Duodenal mucosa (tissue), 2 donors: Measurements from ENCODE around the gene EPHA6.

ENCODE experiments used
- H3K27ac ChIP-seq: one replicate; pipeline ENCODE4 v1.7.0; 2013; ENCODE audit warnings: low read depth, low read length
- H3K27me3 ChIP-seq, 2 donors: one replicate each; pipeline ENCODE4 v1.7.0; 2013; ENCODE audit warnings: low read length in 2 of 2, control low read depth in 1 of 2; ENCODE audit not compliant: insufficient read depth in 2 of 2, control insufficient read depth in 1 of 2
- H3K36me3 ChIP-seq, 2 donors: one replicate each; pipeline ENCODE4 v1.7.0; 2013; ENCODE audit warnings: low read length in 2 of 2, control low read depth in 1 of 2; ENCODE audit not compliant: insufficient read depth in 2 of 2, control insufficient read depth in 1 of 2
- H3K4me1 ChIP-seq, 2 donors: one replicate each; pipeline ENCODE4 v1.7.0; 2013; ENCODE audit warnings: low read length in 2 of 2, control low read depth in 1 of 2; ENCODE audit not compliant: insufficient read depth in 2 of 2, control insufficient read depth in 1 of 2
- H3K4me3 ChIP-seq, 2 donors: one replicate each; pipeline ENCODE4 v1.7.0; 2013; ENCODE audit warnings: low read length in 2 of 2, low read depth in 1 of 2
- H3K9ac ChIP-seq, 2 donors: one replicate each; pipeline ENCODE4 v1.7.0; 2013; ENCODE audit warnings: low read length in 2 of 2, low read depth in 1 of 2
- H3K9me3 ChIP-seq, 2 donors: one replicate each; pipeline ENCODE4 v1.7.0; 2013; ENCODE audit warnings: low read length in 2 of 2, control low read depth in 1 of 2; ENCODE audit not compliant: control insufficient read depth in 1 of 2

Gene EPHA6

DNA sequence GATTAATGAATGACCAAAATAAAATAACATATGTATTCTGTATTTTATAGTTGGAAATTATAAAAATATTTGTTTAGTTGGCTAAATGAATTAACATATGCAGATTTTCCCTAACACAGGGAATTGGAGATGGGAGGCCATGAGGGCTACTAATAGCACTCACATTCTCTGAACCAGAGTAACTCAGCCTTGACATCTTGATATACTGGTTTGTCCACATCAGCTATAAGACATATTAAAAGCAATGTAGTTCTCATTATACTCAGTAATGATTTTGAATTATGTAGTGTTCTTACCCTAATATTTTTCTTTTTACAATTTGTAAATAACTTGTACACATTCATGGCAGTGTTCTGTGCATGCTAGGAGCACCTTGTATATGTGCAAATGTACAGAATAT, 255.9 kb downstream of the EPHA6 start:
- H3K4me3 ChIP-seq, result no peak overlapping the region
- no peak overlapping the region for H3K9ac ChIP-seq
- H3K27me3 ChIP-seq, result no peaks in the 10 kb centered on the region
- no peaks in the 10 kb centered on the region for H3K9me3 ChIP-seq
- H3K4me1 ChIP-seq, result no peaks in the 10 kb centered on the region
- no peak overlapping the region for H3K27ac ChIP-seq
- no peaks in the 10 kb centered on the region for H3K36me3 ChIP-seq

DNA sequence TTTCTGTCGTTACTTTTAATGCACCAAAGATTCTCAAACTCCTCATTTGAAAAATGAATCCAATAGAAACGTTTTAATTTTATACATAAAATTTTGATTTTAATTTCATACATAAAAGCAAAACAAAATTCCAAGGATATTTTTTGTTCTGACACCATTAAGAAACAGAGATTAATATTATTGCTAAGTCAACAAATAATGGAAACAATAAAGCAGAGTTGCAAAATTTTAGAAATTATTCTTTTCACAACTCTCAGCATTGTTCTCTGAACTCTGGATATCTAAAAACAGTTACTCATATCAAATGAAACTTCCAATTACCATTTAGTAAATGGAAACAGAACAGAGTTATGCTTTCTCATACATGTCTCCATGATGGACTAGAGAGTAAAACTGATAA, 260.2 kb downstream of the EPHA6 start:
- Histone ChIP-seq H3K9me3 (no peaks in the 10 kb centered on the region), H3K4me3 (no peak overlapping the region), H3K27ac (no peak overlapping the region), H3K36me3 (no peaks in the 10 kb centered on the region), H3K9ac (no peak overlapping the region), H3K27me3 (no peaks in the 10 kb centered on the region), H3K4me1 (no peaks in the 10 kb centered on the region)

DNA sequence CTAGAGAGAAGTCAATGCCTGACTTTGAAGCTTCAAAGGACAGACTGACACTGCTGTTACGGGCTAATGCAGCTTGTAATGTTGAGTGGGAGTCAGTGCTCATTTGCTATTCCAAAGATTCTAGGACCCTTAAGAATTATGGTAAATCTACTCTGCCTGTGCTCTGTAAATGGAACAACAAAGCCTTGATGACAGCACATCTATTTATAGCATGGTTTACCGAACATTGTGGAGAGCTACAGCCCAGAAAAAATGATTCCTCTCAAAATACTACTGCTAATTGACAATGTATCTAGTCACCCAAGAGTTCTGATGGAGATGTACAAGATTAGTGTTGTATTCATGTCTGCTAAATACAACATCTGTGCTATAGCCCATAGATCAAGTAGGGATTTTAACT, 262.3 kb downstream of the EPHA6 start:
- Histone ChIP-seq H3K4me3 (no peak overlapping the region), H3K9ac (no peak overlapping the region), H3K9me3 (no peaks in the 10 kb centered on the region), H3K27ac (no peak overlapping the region), H3K4me1 (no peaks in the 10 kb centered on the region), H3K36me3 (no peaks in the 10 kb centered on the region), H3K27me3 (no peaks in the 10 kb centered on the region)

DNA sequence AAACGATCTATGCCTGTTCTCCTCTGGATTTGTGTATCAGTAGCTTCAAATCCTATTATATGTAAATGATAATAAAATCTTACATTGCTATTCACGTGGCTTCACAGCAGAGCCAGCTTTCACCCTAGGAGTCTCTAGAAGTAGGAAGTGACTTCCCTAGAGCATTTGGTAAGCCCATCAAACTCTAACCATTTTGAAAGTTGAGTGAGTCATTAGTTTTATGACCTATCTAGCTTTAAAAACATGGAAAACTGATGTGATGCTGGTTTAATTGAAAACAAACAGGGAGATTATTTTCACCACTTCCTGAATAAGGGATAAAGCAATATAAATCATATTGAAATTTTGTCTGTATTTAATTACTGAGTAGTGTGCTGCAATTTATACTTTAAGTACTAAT, 275.2 kb downstream of the EPHA6 start:
- no peak overlapping the region for H3K27ac ChIP-seq
- no peaks in the 10 kb centered on the region for H3K36me3 ChIP-seq
- no peaks in the 10 kb centered on the region for H3K27me3 ChIP-seq
- H3K9me3 ChIP-seq, result no peaks in the 10 kb centered on the region
- no peak overlapping the region for H3K4me3 ChIP-seq
- no peaks in the 10 kb centered on the region for H3K4me1 ChIP-seq
- no peak overlapping the region for H3K9ac ChIP-seq

DNA sequence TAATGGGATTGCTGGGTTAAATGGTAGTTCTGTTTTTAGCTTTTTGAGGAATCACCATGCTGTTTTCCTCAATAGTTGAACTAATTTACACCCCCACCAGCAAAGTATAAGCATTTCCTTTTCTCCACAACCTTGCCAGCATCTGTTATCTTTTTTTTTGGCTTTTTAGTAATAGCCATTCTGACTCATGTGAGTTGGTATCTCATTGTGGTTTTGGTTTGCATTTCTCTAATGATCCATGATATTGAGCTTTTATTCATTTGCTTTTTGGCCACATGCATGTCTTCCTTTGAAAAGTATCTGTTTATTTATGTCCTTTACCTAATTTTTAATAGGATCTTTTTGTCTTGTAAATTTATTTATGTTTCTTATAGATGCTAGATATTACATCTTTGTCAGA, 288.2 kb downstream of the EPHA6 start:
- Histone ChIP-seq H3K9me3 (no peaks in the 10 kb centered on the region), H3K27ac (no peak overlapping the region)

DNA sequence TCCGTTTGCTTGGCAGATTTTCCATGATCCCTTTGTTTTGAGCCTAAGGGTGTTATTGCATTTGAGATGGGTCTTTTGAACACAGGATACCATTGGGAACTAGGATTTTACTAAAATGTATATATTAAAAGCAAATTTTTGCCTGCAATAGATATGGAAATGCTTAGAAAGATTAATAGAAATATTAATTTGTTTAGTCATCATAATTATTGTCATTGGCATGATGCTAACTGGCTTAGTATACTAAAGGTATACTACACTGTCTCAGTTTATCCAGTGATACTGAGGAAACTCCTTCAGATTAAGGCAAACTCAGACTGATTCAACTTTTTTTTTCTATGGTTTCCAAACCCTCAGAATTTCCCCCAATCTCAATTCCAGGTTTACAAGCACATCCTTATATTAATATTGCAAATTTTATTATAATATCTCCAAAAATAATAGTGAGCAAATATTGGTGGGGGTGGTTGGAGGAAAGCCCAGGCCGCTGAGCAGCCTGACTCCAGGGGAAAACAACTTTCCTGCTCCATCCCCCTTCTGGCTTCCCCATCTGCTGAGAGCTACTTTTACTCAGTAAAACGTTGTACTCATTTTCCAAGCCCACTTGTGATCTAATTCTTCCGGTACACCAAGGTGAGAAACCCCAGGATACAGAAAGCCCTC, 291.7 kb downstream of the EPHA6 start:
- Histone ChIP-seq H3K27me3 (no peaks in the 10 kb centered on the region), H3K4me1 (no peaks in the 10 kb centered on the region), H3K27ac (no peak overlapping the region), H3K4me3 (no peak overlapping the region), H3K9ac (no peak overlapping the region), H3K9me3 (no peaks in the 10 kb centered on the region), H3K36me3 (no peaks in the 10 kb centered on the region)

More for the DNA sequence above, 288.2 kb downstream of the EPHA6 start:
- Histone ChIP-seq H3K9ac (no peak overlapping the region), H3K36me3 (no peaks in the 10 kb centered on the region), H3K4me3 (no peak overlapping the region), H3K4me1 (no peaks in the 10 kb centered on the region), H3K27me3 (no peaks in the 10 kb centered on the region)

DNA sequence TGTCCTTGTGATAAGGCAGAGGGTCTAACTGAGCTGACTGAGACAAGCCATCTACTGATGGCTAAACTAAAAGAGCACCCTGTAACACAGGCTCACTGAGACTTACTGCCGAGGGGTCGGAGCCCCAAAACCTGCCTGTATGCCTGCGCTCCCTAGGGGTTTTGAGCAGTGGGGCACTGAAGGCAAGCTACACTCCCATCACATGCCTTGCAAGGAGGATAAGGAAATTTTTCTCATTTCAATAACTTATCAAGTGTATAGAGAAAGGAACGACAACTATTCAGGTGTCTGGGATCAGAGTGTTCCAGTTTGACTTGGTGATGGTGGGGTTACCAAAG, 292.2 kb downstream of the EPHA6 start:
- Histone ChIP-seq H3K36me3 (no peaks in the 10 kb centered on the region), H3K27me3 (no peaks in the 10 kb centered on the region), H3K4me3 (no peak overlapping the region), H3K27ac (no peak overlapping the region), H3K4me1 (no peaks in the 10 kb centered on the region), H3K9ac (no peak overlapping the region), H3K9me3 (no peaks in the 10 kb centered on the region)

DNA sequence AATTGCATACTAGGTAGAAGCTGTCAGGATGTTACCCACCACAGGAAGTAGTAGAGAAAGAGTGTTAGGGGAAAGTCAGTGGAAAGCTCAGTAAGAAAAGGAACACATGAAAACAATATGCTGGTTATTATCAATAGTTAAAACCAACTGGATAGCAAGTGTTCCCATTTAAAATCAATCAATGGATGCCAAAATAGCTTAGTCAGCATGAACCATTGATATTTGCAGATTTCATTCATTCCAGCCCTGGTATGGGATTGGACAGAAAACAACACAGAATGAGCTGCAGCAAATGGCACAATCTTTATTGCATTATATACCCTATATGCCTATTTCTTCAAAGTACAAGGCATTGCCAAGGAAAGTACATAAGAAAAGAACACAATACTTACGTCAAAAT, 293.7 kb downstream of the EPHA6 start:
- Histone ChIP-seq H3K4me3 (no peak overlapping the region), H3K36me3 (no peaks in the 10 kb centered on the region), H3K9ac (no peak overlapping the region), H3K27me3 (no peaks in the 10 kb centered on the region), H3K27ac (no peak overlapping the region), H3K9me3 (no peaks in the 10 kb centered on the region), H3K4me1 (no peaks in the 10 kb centered on the region)

DNA sequence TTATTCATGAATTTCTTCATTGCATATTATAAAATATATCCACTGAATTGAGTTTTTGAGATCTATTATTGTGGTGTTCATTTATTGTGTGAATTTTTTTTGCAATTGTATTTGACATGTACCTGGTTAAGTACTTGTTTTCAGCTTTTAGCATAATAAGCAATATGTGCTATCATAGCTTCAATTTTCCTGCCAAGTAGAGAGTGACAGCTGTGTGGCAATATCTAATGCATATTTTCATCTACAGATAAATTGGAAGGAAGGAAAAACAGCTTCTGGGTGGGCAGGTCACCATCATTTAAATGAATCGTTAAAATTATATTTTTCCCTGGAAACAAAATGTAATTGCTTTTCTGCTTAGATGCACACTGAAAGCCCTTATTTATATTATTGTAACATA, 296.9 kb downstream of the EPHA6 start:
- H3K4me1 ChIP-seq, result no peaks in the 10 kb centered on the region
- H3K27ac ChIP-seq, result no peak overlapping the region
- H3K9me3 ChIP-seq, result no peaks in the 10 kb centered on the region
- H3K4me3 ChIP-seq, result no peak overlapping the region
- H3K9ac ChIP-seq, result no peak overlapping the region
- no peaks in the 10 kb centered on the region for H3K27me3 ChIP-seq
- H3K36me3 ChIP-seq, result no peaks in the 10 kb centered on the region

DNA sequence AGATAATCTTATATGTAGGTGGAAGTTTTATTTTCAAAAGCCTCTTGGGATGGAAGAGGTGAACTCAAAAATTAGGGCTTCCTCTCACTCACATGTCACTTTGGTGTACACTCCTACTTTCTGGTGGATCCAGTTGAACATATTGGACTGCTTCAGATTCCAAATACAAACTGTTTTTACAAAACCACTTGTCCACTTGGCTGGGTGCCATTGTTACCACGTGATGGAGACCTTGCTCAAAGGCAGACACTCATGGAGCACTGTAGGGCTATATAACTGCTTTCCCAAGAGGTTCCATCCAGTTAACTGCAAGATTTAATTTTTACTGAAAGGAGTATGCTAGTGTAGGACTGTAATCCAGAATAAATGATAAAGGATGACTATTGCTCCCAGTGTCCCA, 307.0 kb downstream of the EPHA6 start:
- no peak overlapping the region for H3K27ac ChIP-seq
- no peak overlapping the region for H3K9ac ChIP-seq
- no peak overlapping the region for H3K4me3 ChIP-seq
- no peaks in the 10 kb centered on the region for H3K9me3 ChIP-seq
- H3K36me3 ChIP-seq, result no peaks in the 10 kb centered on the region
- H3K27me3 ChIP-seq, result no peaks in the 10 kb centered on the region
- no peaks in the 10 kb centered on the region for H3K4me1 ChIP-seq
